ENCODE results near the gene SECTM1.

DNA sequence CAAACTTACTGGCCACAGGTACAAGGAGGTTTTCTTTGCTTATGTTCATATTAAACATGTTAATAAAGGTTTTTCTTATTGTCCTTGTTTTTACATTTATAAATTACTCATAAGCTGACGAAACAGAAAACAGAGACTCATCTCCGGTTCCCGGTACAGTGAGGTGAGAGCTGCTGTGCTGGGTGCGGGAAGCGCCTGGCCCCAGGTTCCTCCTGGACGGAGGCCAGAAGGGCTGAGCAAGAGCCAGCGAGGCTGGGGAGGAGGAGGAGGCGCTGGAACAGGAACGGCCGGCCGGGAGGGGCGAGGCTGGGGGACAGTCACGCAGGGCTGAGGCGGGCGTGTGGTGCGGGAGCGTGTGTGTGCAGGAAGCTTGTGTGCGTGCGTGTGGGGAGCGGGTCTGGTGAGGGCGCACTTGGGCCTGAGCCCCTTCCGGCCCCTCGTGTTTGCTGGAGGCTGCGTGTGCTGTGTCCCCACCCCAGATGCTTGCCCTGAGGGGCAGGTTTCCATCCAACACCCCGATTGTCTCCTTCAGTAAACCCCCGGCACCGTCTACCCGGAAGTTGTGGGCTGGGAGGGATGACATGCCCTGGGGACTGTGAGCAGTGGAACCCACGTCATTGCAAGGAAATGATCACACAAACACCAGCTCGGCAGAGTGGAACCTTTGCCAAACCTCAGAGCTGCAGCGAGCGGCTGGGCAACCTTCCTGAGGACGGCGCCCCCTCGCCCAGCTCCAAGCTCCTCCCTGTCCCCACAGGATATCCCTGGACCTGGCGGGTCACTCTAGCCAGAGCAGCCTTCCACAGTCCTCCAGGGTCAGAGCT, 35.6 kb downstream of the SECTM1 start:
- peak; percentile 64 for TF ChIP-seq POLR2A (IDR thresholded peaks at IDR 0.05)
- TF ChIP-seq, protein P1, sequence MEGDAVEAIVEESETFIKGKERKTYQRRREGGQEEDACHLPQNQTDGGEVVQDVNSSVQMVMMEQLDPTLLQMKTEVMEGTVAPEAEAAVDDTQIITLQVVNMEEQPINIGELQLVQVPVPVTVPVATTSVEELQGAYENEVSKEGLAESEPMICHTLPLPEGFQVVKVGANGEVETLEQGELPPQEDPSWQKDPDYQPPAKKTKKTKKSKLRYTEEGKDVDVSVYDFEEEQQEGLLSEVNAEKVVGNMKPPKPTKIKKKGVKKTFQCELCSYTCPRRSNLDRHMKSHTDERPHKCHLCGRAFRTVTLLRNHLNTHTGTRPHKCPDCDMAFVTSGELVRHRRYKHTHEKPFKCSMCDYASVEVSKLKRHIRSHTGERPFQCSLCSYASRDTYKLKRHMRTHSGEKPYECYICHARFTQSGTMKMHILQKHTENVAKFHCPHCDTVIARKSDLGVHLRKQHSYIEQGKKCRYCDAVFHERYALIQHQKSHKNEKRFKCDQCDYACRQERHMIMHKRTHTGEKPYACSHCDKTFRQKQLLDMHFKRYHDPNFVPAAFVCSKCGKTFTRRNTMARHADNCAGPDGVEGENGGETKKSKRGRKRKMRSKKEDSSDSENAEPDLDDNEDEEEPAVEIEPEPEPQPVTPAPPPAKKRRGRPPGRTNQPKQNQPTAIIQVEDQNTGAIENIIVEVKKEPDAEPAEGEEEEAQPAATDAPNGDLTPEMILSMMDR (IDR thresholded peaks at IDR 0.05), result no peak

All from Peyer's patch (tissue), 4 donors.